ENCODE data around the gene SH3PXD2B. TPM values are rescaled to one million over a fixed set of nuclear protein-coding genes. Genes with fewer than 3 reads are reported as not detected.

SH3PXD2B gene
- total and polyA plus RNA-seq, 2 of the 4 experiments (the other 2 are of a cell fraction) = 8.2 to 14.4 TPM

DNA sequence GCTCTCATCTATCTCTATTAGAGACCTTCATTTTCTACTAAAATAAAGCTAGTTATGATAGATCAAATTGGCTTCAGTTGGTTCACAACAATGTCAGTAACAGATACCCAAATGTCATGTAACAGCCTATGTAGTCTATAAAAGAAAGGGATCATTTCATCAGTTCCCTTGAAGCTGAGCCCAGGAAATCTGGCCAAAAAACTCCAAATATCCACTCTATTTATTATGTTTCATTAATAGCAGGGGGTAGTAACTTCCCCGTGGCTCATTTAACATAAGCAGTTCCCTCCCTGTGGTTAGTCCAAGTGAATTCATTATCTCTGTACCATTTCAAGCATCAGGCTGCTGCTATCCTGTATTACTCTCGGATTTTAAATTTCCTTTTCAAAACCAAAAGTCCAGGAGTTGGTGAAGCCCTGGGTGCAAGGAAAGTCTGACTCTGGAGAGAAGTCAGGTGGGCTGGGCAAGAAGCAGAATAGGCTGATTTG is 66.0 kb downstream of the SH3PXD2B start:
- CTCF ChIA-PET = no interaction called here
- no TSS peak for BruUV-seq (replicated peaks)

More for the DNA sequence above, 66.0 kb downstream of the SH3PXD2B start:
- Histone ChIP-seq H2AK9ac (replicated peaks; ENCODE audit: low read depth, low read length, poor library complexity) (no peak overlapping the region), H4K8ac (ENCODE audit: low read depth in 2 of 2, low read length in 2 of 2) (no peak overlapping the region), H3K18ac (ENCODE audit: low read depth, low read length) (no peak overlapping the region; the same call in 1 of the 2 replicates), H3K4me2 (ENCODE audit: low read depth, low read length) (no peak overlapping the region), H3K9me1 (ENCODE audit: insufficient read depth, low read length) (peaks cover 7% of the 10 kb centered on the region), H3K4me3 (ENCODE audit: insufficient read depth, low read depth, low read length) (no peak overlapping the region), H2BK5ac (ENCODE audit: low read depth, low read length, poor library complexity, severe bottlenecking) (no peak overlapping the region), H3K4me1 (ENCODE audit: control insufficient read depth, insufficient read depth, low read length) (peaks cover 7% of the 10 kb centered on the region), H3K36me3 (ENCODE audit: control insufficient read depth, insufficient read depth, low read length) (peaks cover 40% of the 10 kb centered on the region), H4K20me1 (ENCODE audit: insufficient read depth, low read length) (peaks cover 4% of the 10 kb centered on the region), H3K56ac (ENCODE audit: extremely low read depth, insufficient read depth, low read length) (no peak overlapping the region), H3K79me1 (ENCODE audit: low read depth in 1 of 2, low read length in 2 of 2) (peaks cover 0 to 10% of the 10 kb centered on the region in 2 experiments; a peak in 2 of 4 replicates), H4K5ac (ENCODE audit: low read depth, low read length) (no peak overlapping the region; the same call in 1 of the 2 replicates), H3K14ac (replicated peaks; ENCODE audit: low read depth, low read length) (no peak overlapping the region), H3K4ac (ENCODE audit: low read depth, low read length) (no peak overlapping the region), H3K23ac (ENCODE audit: low read depth, low read length) (no peak overlapping the region), H3K27me3 (ENCODE audit: control insufficient read depth, insufficient read depth, low read length) (no peaks in the 10 kb centered on the region), H2AK5ac (ENCODE audit: low read depth, low read length) (no peak overlapping the region), H3K9me3 (ENCODE audit: control insufficient read depth, insufficient read depth, low read length) (no peaks in the 10 kb centered on the region), H2BK120ac (ENCODE audit: low read depth, low read length) (no peak overlapping the region), H2BK20ac (ENCODE audit: low read depth, low read length) (no peak overlapping the region), H2AFZ (replicated peaks; ENCODE audit: low read length, poor library complexity) (no peak overlapping the region), H2BK15ac (ENCODE audit: low read depth, low read length) (no peak overlapping the region), H3K9ac (ENCODE audit: low read depth, low read length) (no peak overlapping the region), H3K27ac (ENCODE audit: insufficient read depth, low read length) (peak overlapping the region; percentile 50; the same call in 1 of the 2 replicates), H4K91ac (ENCODE audit: insufficient read depth, low read depth, low read length) (no peak overlapping the region)
- no peak for DNase-seq
- in situ Hi-C loops (cut with MboI; ENCODE audit: low sequenced_read_pairs) = no loop called here
- ATAC-seq (ENCODE audit: low read depth) = peak; percentile 65
- intact Hi-C loops (cut with micrococcal nuclease) = no loop called here
- WGBS, 2 experiments (ENCODE audit: extremely low coverage in 2 of 2, insufficient read length in 1 of 2) = no CpG with 5 or more reads among the region's 2 CpGs
- dilution Hi-C loops (cut with HindIII; ENCODE audit: low sequenced_read_pairs, unreplicated experiment) = no loop called here
- POLR2A ChIA-PET (ENCODE audit: unreplicated experiment) = no interaction called here
- no peak for TF ChIP-seq CEBPB (IDR thresholded peaks at IDR 0.05; ENCODE audit: low read depth, low read length)
- TF ChIP-seq MAZ (IDR thresholded peaks at IDR 0.05; ENCODE audit: borderline replicate concordance, low read depth, low read length) = no peak
- no peak for TF ChIP-seq CHD1 (IDR thresholded peaks at IDR 0.05; ENCODE audit: low read depth, low read length)
- TF ChIP-seq NFE2L2 (IDR thresholded peaks at IDR 0.05; ENCODE audit: low read depth, low read length) = no peak
- no peak for TF ChIP-seq MAFK (IDR thresholded peaks at IDR 0.05; ENCODE audit: low read depth, low read length)
- TF ChIP-seq BHLHE40 (IDR thresholded peaks at IDR 0.05; ENCODE audit: low read depth, low read length) = no peak
- no peak for TF ChIP-seq SMC3 (IDR thresholded peaks at IDR 0.05; ENCODE audit: low read depth, low read length)
- TF ChIP-seq, protein P1, sequence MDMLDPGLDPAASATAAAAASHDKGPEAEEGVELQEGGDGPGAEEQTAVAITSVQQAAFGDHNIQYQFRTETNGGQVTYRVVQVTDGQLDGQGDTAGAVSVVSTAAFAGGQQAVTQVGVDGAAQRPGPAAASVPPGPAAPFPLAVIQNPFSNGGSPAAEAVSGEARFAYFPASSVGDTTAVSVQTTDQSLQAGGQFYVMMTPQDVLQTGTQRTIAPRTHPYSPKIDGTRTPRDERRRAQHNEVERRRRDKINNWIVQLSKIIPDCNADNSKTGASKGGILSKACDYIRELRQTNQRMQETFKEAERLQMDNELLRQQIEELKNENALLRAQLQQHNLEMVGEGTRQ (IDR thresholded peaks at IDR 0.05; ENCODE audit: low read depth, low read length) = no peak
- TF ChIP-seq RFX5 (IDR thresholded peaks at IDR 0.05; ENCODE audit: low read depth, low read length) = no peak
- TF ChIP-seq, protein P2, sequence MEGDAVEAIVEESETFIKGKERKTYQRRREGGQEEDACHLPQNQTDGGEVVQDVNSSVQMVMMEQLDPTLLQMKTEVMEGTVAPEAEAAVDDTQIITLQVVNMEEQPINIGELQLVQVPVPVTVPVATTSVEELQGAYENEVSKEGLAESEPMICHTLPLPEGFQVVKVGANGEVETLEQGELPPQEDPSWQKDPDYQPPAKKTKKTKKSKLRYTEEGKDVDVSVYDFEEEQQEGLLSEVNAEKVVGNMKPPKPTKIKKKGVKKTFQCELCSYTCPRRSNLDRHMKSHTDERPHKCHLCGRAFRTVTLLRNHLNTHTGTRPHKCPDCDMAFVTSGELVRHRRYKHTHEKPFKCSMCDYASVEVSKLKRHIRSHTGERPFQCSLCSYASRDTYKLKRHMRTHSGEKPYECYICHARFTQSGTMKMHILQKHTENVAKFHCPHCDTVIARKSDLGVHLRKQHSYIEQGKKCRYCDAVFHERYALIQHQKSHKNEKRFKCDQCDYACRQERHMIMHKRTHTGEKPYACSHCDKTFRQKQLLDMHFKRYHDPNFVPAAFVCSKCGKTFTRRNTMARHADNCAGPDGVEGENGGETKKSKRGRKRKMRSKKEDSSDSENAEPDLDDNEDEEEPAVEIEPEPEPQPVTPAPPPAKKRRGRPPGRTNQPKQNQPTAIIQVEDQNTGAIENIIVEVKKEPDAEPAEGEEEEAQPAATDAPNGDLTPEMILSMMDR (conservative IDR thresholded peaks at IDR 0.05; ENCODE audit: low read depth, low read length) = no peak
- no peak for TF ChIP-seq RCOR1 (IDR thresholded peaks at IDR 0.05; ENCODE audit: insufficient replicate concordance, low read length)
- TF ChIP-seq FOS (IDR thresholded peaks at IDR 0.05; ENCODE audit: low read depth, low read length) = no peak
- no peak for TF ChIP-seq RAD21 (IDR thresholded peaks at IDR 0.05; ENCODE audit: low read length)

All from IMR-90 (cell line).